Stomach (tissue), 4 donors: ENCODE data around the gene HDHD3.

Experiments
- POLR2A ChIP-seq, 4 donors: fragments of 450-650 bp; IDR thresholded peaks; one replicate each; pipeline ENCODE4 v1.6.1; 2016; ENCODE audit warnings: antibody characterized with exemption in 4 of 4, control low read depth in 2 of 4, mild to moderate bottlenecking in 1 of 4, moderate library complexity in 1 of 4
- TF ChIP-seq, protein P1 (sequence below), 7 experiments: fragments of 450-650 bp in 4 of 7; fragments of 200-600 bp in 3 of 7; sonication (generic) in 3 of 7; IDR thresholded peaks; one replicate each; pipeline ENCODE4 v1.5.1; 2016 to 2019; ENCODE audit warnings: antibody characterized with exemption in 7 of 7, control low read depth in 2 of 7, mild to moderate bottlenecking in 1 of 7

DNA sequence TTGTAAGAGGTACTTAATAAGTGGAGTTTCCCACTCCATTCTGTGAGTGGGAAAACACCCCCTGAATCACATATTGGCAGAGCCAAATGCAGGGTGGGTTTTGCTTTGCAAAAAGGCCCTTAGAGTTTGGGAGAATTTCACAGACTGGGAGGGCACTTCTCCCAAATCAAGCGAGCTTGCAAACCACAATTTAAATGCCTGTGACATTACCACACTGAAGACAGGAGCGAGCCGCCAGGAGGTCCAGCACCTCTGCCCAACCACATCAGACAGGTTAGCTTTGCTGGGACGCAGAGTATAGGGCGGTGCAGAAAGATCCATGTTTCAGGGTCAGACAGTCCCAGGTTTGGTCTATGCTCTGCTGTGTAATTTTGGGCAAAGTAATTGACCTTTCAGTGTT is 22.0 kb upstream of the HDHD3 start:
- TF ChIP-seq, protein P1, sequence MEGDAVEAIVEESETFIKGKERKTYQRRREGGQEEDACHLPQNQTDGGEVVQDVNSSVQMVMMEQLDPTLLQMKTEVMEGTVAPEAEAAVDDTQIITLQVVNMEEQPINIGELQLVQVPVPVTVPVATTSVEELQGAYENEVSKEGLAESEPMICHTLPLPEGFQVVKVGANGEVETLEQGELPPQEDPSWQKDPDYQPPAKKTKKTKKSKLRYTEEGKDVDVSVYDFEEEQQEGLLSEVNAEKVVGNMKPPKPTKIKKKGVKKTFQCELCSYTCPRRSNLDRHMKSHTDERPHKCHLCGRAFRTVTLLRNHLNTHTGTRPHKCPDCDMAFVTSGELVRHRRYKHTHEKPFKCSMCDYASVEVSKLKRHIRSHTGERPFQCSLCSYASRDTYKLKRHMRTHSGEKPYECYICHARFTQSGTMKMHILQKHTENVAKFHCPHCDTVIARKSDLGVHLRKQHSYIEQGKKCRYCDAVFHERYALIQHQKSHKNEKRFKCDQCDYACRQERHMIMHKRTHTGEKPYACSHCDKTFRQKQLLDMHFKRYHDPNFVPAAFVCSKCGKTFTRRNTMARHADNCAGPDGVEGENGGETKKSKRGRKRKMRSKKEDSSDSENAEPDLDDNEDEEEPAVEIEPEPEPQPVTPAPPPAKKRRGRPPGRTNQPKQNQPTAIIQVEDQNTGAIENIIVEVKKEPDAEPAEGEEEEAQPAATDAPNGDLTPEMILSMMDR (IDR thresholded peaks at IDR 0.05) = no peak
- TF ChIP-seq POLR2A (IDR thresholded peaks at IDR 0.05) = no peak
